ENCODE measurements around the gene NRTN. TPM values are rescaled to one million over a fixed set of nuclear protein-coding genes. Genes with fewer than 3 reads are reported as not detected.

The NRTN gene
- total and polyA plus RNA-seq, 2 of the 4 experiments (the other 2 are of a cell fraction): 0.17 to 0.18 TPM

DNA sequence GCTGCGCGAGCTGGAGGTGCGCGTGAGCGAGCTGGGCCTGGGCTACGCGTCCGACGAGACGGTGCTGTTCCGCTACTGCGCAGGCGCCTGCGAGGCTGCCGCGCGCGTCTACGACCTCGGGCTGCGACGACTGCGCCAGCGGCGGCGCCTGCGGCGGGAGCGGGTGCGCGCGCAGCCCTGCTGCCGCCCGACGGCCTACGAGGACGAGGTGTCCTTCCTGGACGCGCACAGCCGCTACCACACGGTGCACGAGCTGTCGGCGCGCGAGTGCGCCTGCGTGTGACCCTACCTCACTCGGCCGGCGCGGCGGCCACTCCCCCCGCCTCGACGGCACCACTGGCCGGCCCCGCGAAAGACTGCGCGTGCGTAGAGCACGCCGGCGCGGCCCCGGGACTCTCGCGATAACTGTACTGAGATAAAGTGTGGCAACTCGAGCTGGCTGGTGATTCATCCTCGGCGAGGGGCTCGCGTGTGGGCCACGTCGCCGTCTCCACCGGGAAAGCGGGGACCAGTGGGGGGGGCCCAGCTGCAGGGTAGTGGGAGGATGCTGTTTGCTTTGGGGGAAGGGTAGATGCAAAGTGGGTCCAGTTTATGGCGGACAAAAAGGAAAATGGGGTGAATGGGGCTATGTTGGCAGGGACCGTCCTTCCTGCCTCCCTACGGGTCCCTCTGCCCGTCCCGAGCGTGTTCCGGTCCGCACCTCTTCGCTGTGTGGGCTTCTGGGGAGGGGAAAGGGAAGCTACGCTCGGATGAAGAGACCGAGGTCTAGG, 23.2 kb downstream of the NRTN start:
- Histone ChIP-seq H4K8ac (ENCODE audit: low read depth in 2 of 2, low read length in 2 of 2) (peak overlapping the region; percentile 97 to 99), H3K4ac (ENCODE audit: low read depth, low read length) (peak overlapping the region; percentile 97), H3K18ac (ENCODE audit: low read depth, low read length) (peak overlapping the region; percentile 62), H2AFZ (replicated peaks; ENCODE audit: low read length, poor library complexity) (peak overlapping the region; percentile 97), H3K79me1 (ENCODE audit: low read depth in 1 of 2, low read length in 2 of 2) (peaks cover 0 to 6% of the 10 kb centered on the region in 2 experiments; a peak in 2 of 4 replicates), H3K4me1 (ENCODE audit: control insufficient read depth, insufficient read depth, low read length) (peaks cover 9% of the 10 kb centered on the region), H3K9me1 (ENCODE audit: insufficient read depth, low read length) (peaks cover 4% of the 10 kb centered on the region; the same call in 1 of the 2 replicates), H3K27ac (ENCODE audit: insufficient read depth, low read length) (peak overlapping the region; percentile 58), H3K36me3 (ENCODE audit: control insufficient read depth, insufficient read depth, low read length) (no peaks in the 10 kb centered on the region), H3K9ac (ENCODE audit: low read depth, low read length) (peak overlapping the region; percentile 85), H3K9me3 (ENCODE audit: control insufficient read depth, insufficient read depth, low read length) (no peaks in the 10 kb centered on the region), H2BK15ac (ENCODE audit: low read depth, low read length) (peak overlapping the region; percentile 74; the same call in 2 of the 3 replicates), H3K4me3 (ENCODE audit: insufficient read depth, low read depth, low read length) (peak overlapping the region; percentile 59), H3K14ac (replicated peaks; ENCODE audit: low read depth, low read length) (peak overlapping the region; percentile 98), H2BK20ac (ENCODE audit: low read depth, low read length) (no peak overlapping the region), H2AK9ac (replicated peaks; ENCODE audit: low read depth, low read length, poor library complexity) (peak overlapping the region; percentile 97), H3K27me3 (ENCODE audit: control insufficient read depth, insufficient read depth, low read length) (no peaks in the 10 kb centered on the region; the same call in 1 of the 2 replicates), H3K4me2 (ENCODE audit: low read depth, low read length) (peak overlapping the region; percentile 86), H3K56ac (ENCODE audit: extremely low read depth, insufficient read depth, low read length) (peak overlapping the region; percentile 81), H2BK120ac (ENCODE audit: low read depth, low read length) (peak overlapping the region; percentile 60), H4K20me1 (ENCODE audit: insufficient read depth, low read length) (no peaks in the 10 kb centered on the region), H3K23ac (ENCODE audit: low read depth, low read length) (peak overlapping the region; percentile 97), H2BK5ac (ENCODE audit: low read depth, low read length, poor library complexity, severe bottlenecking) (peak overlapping the region; percentile 63), H2AK5ac (ENCODE audit: low read depth, low read length) (peak overlapping the region; percentile 98), H4K91ac (ENCODE audit: insufficient read depth, low read depth, low read length) (peak overlapping the region; percentile 89), H4K5ac (ENCODE audit: low read depth, low read length) (peak overlapping the region; percentile 96)
- CTCF ChIA-PET: interaction anchor here (0.9 to 2.2 kb wide), 2 partner anchors 24 to 63 kb away, joined by 3 to 7 read pairs; no protein-coding TSS in a partner anchor
- BruUV-seq (replicated peaks): no TSS peak
- intact Hi-C loops (cut with micrococcal nuclease): loop anchor here (5.0 kb wide), 1 partner anchor 64 kb away; no protein-coding TSS in a partner anchor
- ATAC-seq (ENCODE audit: low read depth) (peak; percentile 87), DNase-seq (peak; percentile 85)
- in situ Hi-C loops (cut with MboI; ENCODE audit: low sequenced_read_pairs): no loop called here
- POLR2A ChIA-PET (ENCODE audit: unreplicated experiment): interaction anchor here (0.5 to 1.0 kb wide), 4 partner anchors 24 to 100 kb away, joined by 3 read pairs; partner anchors contain the start of gene NDUFA11
- TF ChIP-seq POLR2A (IDR thresholded peaks at IDR 0.05; ENCODE audit: low read depth, low read length): peak; percentile 90
- peak; percentile 6; the same call in 1 of the 2 replicates for TF ChIP-seq BHLHE40 (IDR thresholded peaks at IDR 0.05; ENCODE audit: low read depth, low read length)
- TF ChIP-seq CEBPB (IDR thresholded peaks at IDR 0.05; ENCODE audit: low read depth, low read length): peak; percentile 91
- peak; percentile 10 for TF ChIP-seq RCOR1 (IDR thresholded peaks at IDR 0.05; ENCODE audit: insufficient replicate concordance, low read length)
- TF ChIP-seq, protein P1, sequence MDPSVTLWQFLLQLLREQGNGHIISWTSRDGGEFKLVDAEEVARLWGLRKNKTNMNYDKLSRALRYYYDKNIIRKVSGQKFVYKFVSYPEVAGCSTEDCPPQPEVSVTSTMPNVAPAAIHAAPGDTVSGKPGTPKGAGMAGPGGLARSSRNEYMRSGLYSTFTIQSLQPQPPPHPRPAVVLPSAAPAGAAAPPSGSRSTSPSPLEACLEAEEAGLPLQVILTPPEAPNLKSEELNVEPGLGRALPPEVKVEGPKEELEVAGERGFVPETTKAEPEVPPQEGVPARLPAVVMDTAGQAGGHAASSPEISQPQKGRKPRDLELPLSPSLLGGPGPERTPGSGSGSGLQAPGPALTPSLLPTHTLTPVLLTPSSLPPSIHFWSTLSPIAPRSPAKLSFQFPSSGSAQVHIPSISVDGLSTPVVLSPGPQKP (IDR thresholded peaks at IDR 0.05; ENCODE audit: borderline replicate concordance, low read depth, low read length): no peak
- TF ChIP-seq FOS (IDR thresholded peaks at IDR 0.05; ENCODE audit: low read depth, low read length): peak; percentile 74
- TF ChIP-seq MAZ (IDR thresholded peaks at IDR 0.05; ENCODE audit: borderline replicate concordance, low read depth, low read length): peak; percentile 25; the same call in 1 of the 2 replicates
- no peak for TF ChIP-seq CHD1 (IDR thresholded peaks at IDR 0.05; ENCODE audit: low read depth, low read length)
- dilution Hi-C loops (cut with HindIII; ENCODE audit: low sequenced_read_pairs, unreplicated experiment): no loop called here
- WGBS, 2 experiments (ENCODE audit: extremely low coverage in 2 of 2, insufficient read length in 1 of 2): 1% methylated on average over 39 of the region's 91 CpGs; no CpG with 5 or more reads in 1 of the 2 experiments

Measured in IMR-90 (cell line).